C4-2B (cell line): Measurements from ENCODE around the gene SLAIN1.

Source experiments
- H3K27ac ChIP-seq: fragments of 450-650 bp; 2 replicates; pipeline ENCODE4 v1.5.1; 2017
- ZFX ChIP-seq: fragments of 450-650 bp; IDR thresholded peaks from 2 replicates; pipeline ENCODE4 v1.6.1; 2017
- TF ChIP-seq, protein P1 (sequence below): fragments of 450-650 bp; conservative IDR thresholded peaks from 2 replicates; pipeline ENCODE4 v1.5.1; 2017; ENCODE audit warnings: mild to moderate bottlenecking

The SLAIN1 gene

DNA sequence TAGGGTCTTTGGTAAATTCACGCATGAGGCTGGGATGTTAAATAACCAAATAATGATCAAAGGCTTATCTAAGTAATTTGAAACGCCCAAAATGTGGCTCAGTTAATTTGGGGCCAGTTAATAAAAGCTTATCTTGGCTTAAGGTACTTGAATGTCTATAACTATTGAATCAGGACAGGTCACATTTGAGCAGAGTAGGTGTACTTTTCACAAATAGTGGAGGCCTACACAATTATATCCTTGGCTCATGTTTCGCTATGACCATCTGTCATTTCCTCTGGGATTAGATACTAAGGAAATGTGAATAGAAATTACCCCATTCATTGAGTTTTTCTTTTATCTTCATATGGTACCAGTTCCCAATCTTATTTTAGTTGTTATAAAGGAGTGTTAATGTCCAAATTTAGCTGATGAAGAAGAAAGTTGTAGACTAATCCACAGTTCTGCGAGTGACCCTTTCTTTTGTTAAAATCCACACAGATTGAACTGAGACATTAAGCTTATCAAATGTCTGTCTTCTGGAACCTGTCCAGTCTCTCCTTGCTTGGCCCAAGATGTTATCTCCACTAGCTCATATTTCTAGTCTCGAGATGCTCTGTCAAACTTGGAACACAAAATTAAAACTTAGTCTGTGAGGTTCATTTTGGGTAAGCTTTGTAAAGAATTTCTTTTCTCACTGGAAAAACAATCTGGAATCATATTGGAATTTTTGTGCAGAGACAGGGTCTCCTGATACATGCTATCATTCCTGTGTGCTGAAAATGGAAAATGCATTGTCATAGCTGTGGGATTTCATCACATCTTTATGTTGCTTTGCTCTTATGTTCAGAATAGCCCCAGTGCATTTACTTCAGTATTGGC lies 31.0 kb downstream of the SLAIN1 start:
- no peak overlapping the region for H3K27ac ChIP-seq

DNA sequence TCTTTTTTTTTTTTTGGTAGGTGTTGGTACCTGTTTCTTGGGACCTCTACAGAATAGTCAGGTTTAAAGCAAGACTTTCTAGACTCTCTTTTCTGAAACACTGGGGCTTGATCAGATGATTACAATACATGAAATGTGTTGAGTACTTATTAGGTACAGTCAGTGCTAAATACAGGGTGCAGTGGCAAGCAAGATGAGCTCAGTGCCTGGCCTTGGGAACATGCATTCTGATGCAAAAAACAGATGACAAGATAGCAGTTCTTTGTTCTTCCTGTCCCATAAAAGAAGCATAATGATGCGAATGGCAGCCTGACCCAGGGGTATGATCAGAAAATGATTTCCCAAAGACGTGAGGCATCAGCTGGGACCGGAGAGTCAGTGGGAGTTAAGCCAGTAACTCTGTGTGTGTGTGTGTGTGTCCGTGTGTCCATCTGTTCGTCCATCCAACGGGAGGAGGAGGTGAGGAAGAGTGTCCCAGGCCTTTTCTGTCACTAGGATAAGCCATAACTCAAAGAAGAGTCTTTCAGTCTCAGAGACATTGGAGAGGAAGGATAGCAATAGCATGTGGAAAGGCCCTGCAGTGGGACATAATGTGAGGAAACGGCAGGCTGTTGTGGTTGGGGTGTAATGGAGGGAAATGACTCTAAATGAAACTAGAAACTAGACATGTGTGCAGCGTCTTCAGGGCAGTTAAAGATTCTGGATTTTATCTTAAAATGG lies 32.2 kb downstream of the SLAIN1 start:
- TF ChIP-seq ZFX = no peak
- TF ChIP-seq, protein P1, sequence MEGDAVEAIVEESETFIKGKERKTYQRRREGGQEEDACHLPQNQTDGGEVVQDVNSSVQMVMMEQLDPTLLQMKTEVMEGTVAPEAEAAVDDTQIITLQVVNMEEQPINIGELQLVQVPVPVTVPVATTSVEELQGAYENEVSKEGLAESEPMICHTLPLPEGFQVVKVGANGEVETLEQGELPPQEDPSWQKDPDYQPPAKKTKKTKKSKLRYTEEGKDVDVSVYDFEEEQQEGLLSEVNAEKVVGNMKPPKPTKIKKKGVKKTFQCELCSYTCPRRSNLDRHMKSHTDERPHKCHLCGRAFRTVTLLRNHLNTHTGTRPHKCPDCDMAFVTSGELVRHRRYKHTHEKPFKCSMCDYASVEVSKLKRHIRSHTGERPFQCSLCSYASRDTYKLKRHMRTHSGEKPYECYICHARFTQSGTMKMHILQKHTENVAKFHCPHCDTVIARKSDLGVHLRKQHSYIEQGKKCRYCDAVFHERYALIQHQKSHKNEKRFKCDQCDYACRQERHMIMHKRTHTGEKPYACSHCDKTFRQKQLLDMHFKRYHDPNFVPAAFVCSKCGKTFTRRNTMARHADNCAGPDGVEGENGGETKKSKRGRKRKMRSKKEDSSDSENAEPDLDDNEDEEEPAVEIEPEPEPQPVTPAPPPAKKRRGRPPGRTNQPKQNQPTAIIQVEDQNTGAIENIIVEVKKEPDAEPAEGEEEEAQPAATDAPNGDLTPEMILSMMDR = no peak
- 0 out of 2 replicates have a peak overlapping the region, but pooled peaks have one; percentile 16 for H3K27ac ChIP-seq

More for the DNA sequence above, 31.0 kb downstream of the SLAIN1 start:
- no peak for TF ChIP-seq ZFX
- TF ChIP-seq, protein P1 = no peak

DNA sequence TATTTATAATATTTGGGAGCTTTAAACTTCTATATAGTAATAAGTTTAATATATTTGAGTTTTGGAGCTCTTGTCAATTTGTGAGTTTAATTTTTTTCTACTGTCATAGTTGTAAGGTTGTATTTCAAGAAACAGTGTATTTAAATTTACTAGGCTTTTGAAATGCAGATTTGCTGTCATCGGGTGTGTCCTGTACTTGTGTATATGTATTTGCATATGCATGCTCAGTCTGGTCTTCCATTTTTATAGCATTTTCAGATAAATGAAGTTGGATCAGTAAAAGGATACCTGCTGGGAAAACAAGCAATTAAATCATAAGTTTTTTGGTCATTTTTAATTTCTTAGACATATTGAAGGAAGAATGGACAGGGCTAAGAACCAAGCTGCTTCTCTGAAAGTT lies 33.1 kb downstream of the SLAIN1 start:
- no peak overlapping the region for H3K27ac ChIP-seq
- TF ChIP-seq, protein P1 = no peak
- TF ChIP-seq ZFX = no peak

DNA sequence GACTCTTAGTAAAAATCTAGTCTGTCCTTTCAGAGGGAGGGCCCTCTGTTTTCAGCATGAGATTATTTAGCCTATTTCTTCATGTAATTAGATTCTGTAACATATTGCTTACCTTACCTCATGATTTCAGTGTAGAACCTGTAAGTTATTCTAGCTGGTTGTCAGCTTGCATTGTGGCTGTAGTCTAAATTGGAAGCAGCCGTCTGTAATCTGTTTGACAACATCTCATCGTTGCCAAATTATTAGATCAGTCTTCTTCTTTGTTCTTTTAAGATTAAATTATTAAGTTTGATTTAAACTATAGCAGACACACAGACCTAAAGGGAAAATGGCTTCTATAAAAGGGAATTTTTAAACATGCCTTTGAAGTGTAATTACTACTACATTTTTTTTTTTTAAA lies 34.8 kb downstream of the SLAIN1 start:
- TF ChIP-seq, protein P1 = no peak
- TF ChIP-seq ZFX = no peak
- H3K27ac ChIP-seq = no peak overlapping the region

DNA sequence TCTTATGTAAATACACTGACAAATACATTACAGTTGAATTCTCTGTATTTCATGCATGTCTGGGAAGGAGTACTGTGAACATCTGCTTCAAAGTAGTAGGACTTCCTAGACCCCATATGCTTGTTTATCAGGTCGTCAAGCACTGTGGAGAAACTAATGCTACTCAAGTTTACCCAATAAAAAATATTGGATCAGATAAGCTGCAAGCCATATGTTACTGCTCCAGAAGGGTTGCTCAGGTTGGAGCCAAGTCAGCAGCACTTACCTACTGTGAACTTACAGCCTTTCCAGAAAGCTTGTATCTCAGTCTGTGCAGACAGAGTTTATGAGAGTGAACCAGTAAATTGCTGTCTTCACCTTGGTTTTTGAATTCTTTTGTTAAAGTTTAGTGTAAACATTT lies 36.2 kb downstream of the SLAIN1 start:
- H3K27ac ChIP-seq = no peak overlapping the region

DNA sequence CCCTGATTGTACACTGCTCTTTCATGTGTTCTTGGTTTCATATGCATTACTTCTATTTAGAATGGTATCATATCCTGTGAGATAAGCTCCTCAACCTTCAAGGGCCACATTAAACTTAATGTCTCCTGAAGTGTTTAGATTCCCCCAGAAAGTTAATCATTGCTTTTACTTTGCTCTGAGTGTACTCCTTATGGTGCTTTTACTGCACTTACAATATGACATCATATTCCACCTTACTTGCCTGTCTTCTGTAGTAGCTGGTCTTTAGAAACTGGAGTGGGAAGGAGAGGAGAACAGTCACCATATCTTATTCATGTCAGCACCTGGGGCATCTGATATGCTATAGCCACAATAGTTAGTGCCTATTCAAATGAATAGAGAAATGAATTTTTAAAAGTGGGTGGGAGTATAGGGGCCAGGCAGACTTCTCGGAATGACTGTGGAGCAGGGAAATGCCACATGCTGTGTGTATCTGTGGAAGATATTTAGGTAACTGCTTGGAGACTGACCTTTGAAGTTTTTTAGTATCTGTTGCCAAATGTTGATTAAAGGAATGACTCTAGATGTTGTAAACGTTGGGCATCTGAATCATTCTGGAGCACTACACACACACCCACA lies 40.2 kb downstream of the SLAIN1 start:
- no peak overlapping the region for H3K27ac ChIP-seq
- TF ChIP-seq, protein P1 = no peak
- no peak for TF ChIP-seq ZFX

More for the DNA sequence above, 36.2 kb downstream of the SLAIN1 start:
- no peak for TF ChIP-seq ZFX
- TF ChIP-seq, protein P1 = no peak
